GM12878 (cell line): ENCODE measurements around the gene TTK. TPM values are rescaled to one million over a fixed set of nuclear protein-coding genes. Genes with fewer than 3 reads are reported as not detected.

ENCODE experiments used
- ATAC-seq: fragments of 200-7000 bp; cut with Tn5 transposase; 3 replicates; pipeline ENCODE4 v1.9.1; 2020; ENCODE audit warnings: mild to moderate bottlenecking, moderate library complexity
- BruUV-seq: library from RNA; stranded (reverse); fragments of 400-500 nt; replicated peaks from 2 replicates; lab custom pipeline; 2021; lab: Mats Ljungman, UMichigan
- CTCF ChIA-PET: fragments of 300-600 bp; sonication (Branson Sonifier 250); formaldehyde crosslinking; extraction: SDS; loops from one replicate; lab custom pipeline; 2021; ENCODE audit warnings: inconsistent platforms; lab: Yijun Ruan, JAX
- POLR2A ChIA-PET: fragments of 350-600 bp; formaldehyde crosslinking; extraction: SDS; loops from one replicate; lab custom pipeline; 2021; ENCODE audit warnings: inconsistent platforms; lab: Charles Lee
- RAD21 ChIA-PET: fragments of 300-600 bp; sonication (Branson Sonifier 250); formaldehyde crosslinking; loops from one replicate; lab custom pipeline; 2023; ENCODE audit warnings: antibody characterized with exemption; ENCODE audit not compliant: unreplicated experiment; lab: Charles Lee
- SMC1A ChIA-PET: fragments of 300-600 bp; sonication (Branson Sonifier 250); formaldehyde crosslinking; loops from one replicate; lab custom pipeline; 2023; ENCODE audit not compliant: unreplicated experiment, uncharacterized antibody; lab: Charles Lee
- DNase-seq: peaks from one replicate; pipeline ENCODE4 v3.0.0-alpha.2; 2011; ENCODE audit warnings: low read depth, low spot score
- FAIRE-seq: peaks from 3 replicates; lab custom pipeline; 2011; peaks lifted over from hg19 to GRCh38; lab: Jason Lieb, UNC
- H2AFZ ChIP-seq: 2 replicates; pipeline ENCODE4 v1.6.0; 2011; ENCODE audit warnings: low read depth, low read length, control low read depth; ENCODE audit not compliant: control insufficient read depth
- H3K27ac ChIP-seq: 2 replicates; pipeline ENCODE4 v1.5.1; 2011; ENCODE audit warnings: control low read depth; ENCODE audit not compliant: control insufficient read depth, insufficient read depth
- H3K27me3 ChIP-seq, 2 experiments: replicated peaks in 1 of 2; 2 replicates each; pipeline versions ENCODE4 v1.6.0 to v1.6.1; 2011; ENCODE audit warnings: low read length in 1 of 2; ENCODE audit not compliant: control insufficient read depth in 2 of 2, insufficient read depth in 2 of 2
- H3K36me3 ChIP-seq, 2 experiments: 2 replicates each; pipeline ENCODE4 v1.5.1; 2011; ENCODE audit warnings: low read length in 1 of 2; ENCODE audit not compliant: control insufficient read depth in 2 of 2, insufficient read depth in 2 of 2
- H3K4me1 ChIP-seq: 2 replicates; pipeline ENCODE4 v1.6.1; 2011; ENCODE audit warnings: mild to moderate bottlenecking, low read length, moderate library complexity, mixed read lengths; ENCODE audit not compliant: control insufficient read depth, insufficient read depth
- H3K4me2 ChIP-seq: 2 replicates; pipeline ENCODE4 v1.6.0; 2011; ENCODE audit warnings: control low read depth; ENCODE audit not compliant: control insufficient read depth, insufficient read depth
- H3K4me3 ChIP-seq: fragments of 200-600 bp; sonication (generic); 2 replicates; pipeline ENCODE4 v1.5.1; 2016
- H3K79me2 ChIP-seq: 2 replicates; pipeline ENCODE4 v1.6.0; 2011; ENCODE audit warnings: low read length; ENCODE audit not compliant: control insufficient read depth, insufficient read depth
- H3K9ac ChIP-seq: 2 replicates; pipeline ENCODE4 v1.8.0; 2011; ENCODE audit warnings: low read length, control low read depth, mixed read lengths; ENCODE audit not compliant: control insufficient read depth, insufficient read depth
- H3K9me3 ChIP-seq: replicated peaks from 3 replicates; pipeline ENCODE4 v1.5.1; 2011; ENCODE audit warnings: mild to moderate bottlenecking, low read length; ENCODE audit not compliant: control insufficient read depth, insufficient read depth
- H4K20me1 ChIP-seq: 2 replicates; pipeline ENCODE4 v1.6.0; 2011; ENCODE audit not compliant: control insufficient read depth, insufficient read depth
- BRCA1 ChIP-seq: IDR thresholded peaks from 2 replicates; pipeline ENCODE4 v1.6.1; 2011; ENCODE audit warnings: low read depth, low read length, improper control_type of control experiment
- CBX3 ChIP-seq: fragments of 200-600 bp; sonication (generic); IDR thresholded peaks from 2 replicates; pipeline ENCODE4 v1.6.1; 2016; ENCODE audit warnings: low read depth, borderline replicate concordance
- HDGF ChIP-seq: fragments of 450-650 bp; IDR thresholded peaks from 2 replicates; pipeline ENCODE4 v1.6.1; 2016; ENCODE audit warnings: antibody characterized with exemption
- POLR2A ChIP-seq: IDR thresholded peaks from 2 replicates; pipeline ENCODE4 v1.6.1; 2011; ENCODE audit warnings: low read depth, mild to moderate bottlenecking, low read length
- RELB ChIP-seq: fragments of 450-650 bp; IDR thresholded peaks from 2 replicates; pipeline ENCODE4 v1.6.1; 2017; ENCODE audit warnings: low read depth, mild to moderate bottlenecking, moderate library complexity
- WGBS: methylation state at CpG from one replicate; pipeline ENCODE4 v1.1.6; 2016; ENCODE audit warnings: low lambda C conversion rate; ENCODE audit not compliant: insufficient replicate concordance, insufficient coverage; ENCODE audit errors: missing lambda C conversion rate; 5-methylcytosine and 5-hydroxymethylcytosine counted together
- in situ Hi-C: fragments of 300-500 bp; cut with MboI; formaldehyde crosslinking; loops from 9 replicates; pipeline ENCODE4 v1.14.3; 2018; ENCODE audit warnings: mixed read lengths
- intact Hi-C: fragments of 100-400 bp; cut with micrococcal nuclease; formaldehyde crosslinking; loops from one replicate; pipeline ENCODE4 v1.14.2; 2022; ENCODE audit not compliant: unreplicated experiment
- polyA plus RNA-seq, 11 experiments: library from polyadenylated mRNA; depleted of rRNA in 4 of 11; unstranded in 6 of 11; stranded (reverse) in 5 of 11; fragments of >200 nt; fragmentation: Nextera tagmentation in 4 of 11; fragmentation: Illumina TruSeq in 1 of 11; extraction: Ambion mirVana in 4 of 11; extraction: Trizol in 1 of 11; gene quantifications; 1 replicate in 1 of 11; 2 replicates in 10 of 11; pipeline versions ENCODE4 v1.2.1 to v1.2.3, GENCODE V29; 2011 to 2016; ENCODE audit warnings: inconsistent platforms in 2 of 11, missing spikeins in 2 of 11, low read depth in 1 of 11
- total RNA-seq, 4 experiments: library from RNA; depleted of rRNA in 3 of 4; stranded (reverse); fragments of >200 nt in 3 of 4; fragmentation: Illumina TruSeq in 1 of 4; extraction: Trizol in 1 of 4; gene quantifications; 2 replicates each; pipeline versions ENCODE4 v1.2.1 to v1.2.3, GENCODE V29; 2013 to 2021

TTK gene
- total and polyA plus RNA-seq, 10 of the 15 experiments (the other 5 are each of a cell fraction or from before 2014, with no cell fraction given), result 23.8 to 52.4 (median 36.0) TPM

- TF ChIP-seq RELB (no peak), BRCA1 (no peak)
These were observed 16.1 kb downstream of the TTK start (continued) for GRCh38 chr6:80020381-80021120.

GRCh38 chr6:80021131-80021530 lies 16.7 kb downstream of the TTK start:
- FAIRE-seq (no peak), ATAC-seq (no peak), DNase-seq (no peak)
- ChIA-PET RAD21 (no interaction called here), CTCF (interaction anchor here (1.6 to 1.9 kb wide), 2 partner anchors 11 to 72 kb away, joined by 4 to 5 read pairs; no protein-coding TSS in a partner anchor), SMC1A (interaction anchor here (1.4 to 1.7 kb wide), 2 partner anchors 8 to 12 kb away, joined by 6 read pairs; no protein-coding TSS in a partner anchor), POLR2A (interaction anchor here (1.5 kb wide), 1 partner anchor 8 kb away, joined by 4 read pairs; no protein-coding TSS in a partner anchor)
- 93% methylated on average over 3 of the region's 3 CpGs for WGBS
- Histone ChIP-seq H3K9me3 (no peaks in the 10 kb centered on the region), H3K79me2 (no peaks in the 10 kb centered on the region), H3K27me3 (no peaks in the 10 kb centered on the region), H3K4me2 (no peak overlapping the region), H3K9ac (no peak overlapping the region), H3K4me3 (no peak overlapping the region), H3K4me1 (no peaks in the 10 kb centered on the region)
- intact Hi-C loops, result no loop called here
- no TSS peak for BruUV-seq
- in situ Hi-C loops, result no loop called here
- TF ChIP-seq POLR2A (0 out of 2 replicates have a peak, but pooled peaks have one; percentile 28), HDGF (no peak), CBX3 (no peak)
- TF ChIP-seq, all 136 proteins: peak for 1
- H3K36me3 ChIP-seq, result no peaks in the 10 kb centered on the region; a peak in 2 of 4 replicates
- no peaks in the 10 kb centered on the region for H4K20me1 ChIP-seq
- H3K27ac ChIP-seq, result no peak overlapping the region
- H2AFZ ChIP-seq, result no peak overlapping the region
